ENCODE results near the gene THSD4.
"Not testable (repeated sequence)": the region's sequence is repeated elsewhere in the genome, so short reads cannot be mapped to it uniquely, and the experiment has no call there.

Gene THSD4

GRCh38 chr15:71149646-71150557 is 34.6 kb downstream of the THSD4 start:
- no peak for DNase-seq (ENCODE audit: low read depth in 2 of 2)

GRCh38 chr15:71151081-71151480 is 35.8 kb downstream of the THSD4 start:
- no peak for DNase-seq (ENCODE audit: low read depth in 2 of 2)

- no peak for DNase-seq (ENCODE audit: low read depth in 2 of 2)
Measured at GRCh38 chr15:71152542-71152941, 37.3 kb downstream of the THSD4 start.

- no peak for DNase-seq (ENCODE audit: low read depth in 2 of 2)
Measured at GRCh38 chr15:71153823-71154524, 38.7 kb downstream of the THSD4 start.

GRCh38 chr15:71154607-71155200 is 39.4 kb downstream of the THSD4 start:
- no peak for DNase-seq (ENCODE audit: low read depth in 2 of 2)

GRCh38 chr15:71155534-71155933 is 40.3 kb downstream of the THSD4 start:
- DNase-seq (ENCODE audit: low read depth in 2 of 2), result no peak

GRCh38 chr15:71160976-71161375 is 45.7 kb downstream of the THSD4 start:
- DNase-seq (ENCODE audit: low read depth in 2 of 2), result no peak

- DNase-seq (ENCODE audit: low read depth in 2 of 2), result no peak
Measured at GRCh38 chr15:71162309-71162708, 47.0 kb downstream of the THSD4 start.

- DNase-seq (ENCODE audit: low read depth in 2 of 2), result not testable (repeated sequence)
Measured at GRCh38 chr15:71164606-71165005, 49.3 kb downstream of the THSD4 start.

- no peak for DNase-seq (ENCODE audit: low read depth in 2 of 2)
Measured at GRCh38 chr15:71167445-71168165, 52.3 kb downstream of the THSD4 start.

GRCh38 chr15:71168166-71168834 is 53.0 kb downstream of the THSD4 start:
- no peak for DNase-seq (ENCODE audit: low read depth in 2 of 2)

GRCh38 chr15:71170163-71170562 is 54.9 kb downstream of the THSD4 start:
- no peak for DNase-seq (ENCODE audit: low read depth in 2 of 2)

- DNase-seq (ENCODE audit: low read depth in 2 of 2), result no peak
Measured at GRCh38 chr15:71171195-71171594, 55.9 kb downstream of the THSD4 start.

- not testable (repeated sequence) for DNase-seq (ENCODE audit: low read depth in 2 of 2)
Measured at GRCh38 chr15:71174360-71174759, 59.1 kb downstream of the THSD4 start.

GRCh38 chr15:71180986-71181853 is 65.9 kb downstream of the THSD4 start:
- no peak for DNase-seq (ENCODE audit: low read depth in 2 of 2)

GRCh38 chr15:71182522-71182921 is 67.3 kb downstream of the THSD4 start:
- DNase-seq (ENCODE audit: low read depth in 2 of 2), result no peak

- no peak for DNase-seq (ENCODE audit: low read depth in 2 of 2)
Measured at GRCh38 chr15:71183063-71183462, 67.8 kb downstream of the THSD4 start.

- DNase-seq (ENCODE audit: low read depth in 2 of 2), result no peak
Measured at GRCh38 chr15:71185706-71186105, 70.4 kb downstream of the THSD4 start.

GRCh38 chr15:71186267-71186666 is 71.0 kb downstream of the THSD4 start:
- DNase-seq (ENCODE audit: low read depth in 2 of 2), result no peak

- DNase-seq (ENCODE audit: low read depth in 2 of 2), result no peak
Measured at GRCh38 chr15:71187078-71187477, 71.8 kb downstream of the THSD4 start.
